ENCODE measurements around the gene AFDN. TPM values are rescaled to one million over a fixed set of nuclear protein-coding genes. Genes with fewer than 3 reads are reported as not detected.
"Not testable (repeated sequence)": the region's sequence is repeated elsewhere in the genome, so short reads cannot be mapped to it uniquely, and the experiment has no call there.

The AFDN gene
- total RNA-seq, 1 donor from 2014 or later: 60.7 TPM

GRCh38 chr6:167948716-167949115 is 122.0 kb downstream of the AFDN start:
- peak; percentile 67 for DNase-seq (ENCODE audit: low spot score)

- DNase-seq (ENCODE audit: low spot score): peak; percentile 68
Observed at GRCh38 chr6:167949121-167949684, 122.5 kb downstream of the AFDN start.

DNA sequence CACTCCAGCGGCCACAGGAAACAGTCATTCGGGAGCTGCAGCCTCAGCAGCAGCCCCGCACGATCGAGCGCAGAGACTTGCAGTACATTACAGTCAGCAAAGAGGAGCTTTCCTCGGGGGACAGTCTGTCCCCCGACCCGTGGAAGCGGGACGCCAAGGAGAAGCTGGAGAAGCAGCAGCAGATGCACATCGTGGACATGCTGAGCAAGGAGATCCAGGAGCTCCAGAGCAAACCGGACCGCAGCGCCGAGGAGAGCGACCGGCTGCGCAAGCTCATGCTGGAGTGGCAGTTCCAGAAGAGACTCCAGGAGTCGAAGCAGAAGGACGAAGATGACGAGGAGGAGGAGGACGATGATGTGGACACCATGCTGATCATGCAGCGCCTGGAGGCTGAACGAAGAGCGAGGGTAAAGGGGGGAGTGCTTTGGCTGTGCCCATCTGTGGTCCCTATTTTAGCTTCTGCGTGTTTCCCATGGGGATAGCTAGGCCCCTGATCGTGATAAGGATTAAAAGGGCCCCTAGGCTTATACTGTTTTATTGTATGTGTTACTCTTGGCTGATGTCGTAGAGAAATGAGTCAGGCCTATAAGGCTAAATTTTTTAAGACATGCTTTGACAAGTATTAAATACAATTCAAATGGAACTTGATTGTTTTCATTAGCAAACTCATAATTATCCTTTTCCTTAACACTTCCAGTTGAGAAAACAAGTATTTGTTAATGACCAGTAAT is 125.2 kb downstream of the AFDN start:
- no peak for DNase-seq (ENCODE audit: low spot score)

- no peak for DNase-seq (ENCODE audit: low spot score)
Observed at GRCh38 chr6:167952512-167952859, 125.8 kb downstream of the AFDN start.

DNA sequence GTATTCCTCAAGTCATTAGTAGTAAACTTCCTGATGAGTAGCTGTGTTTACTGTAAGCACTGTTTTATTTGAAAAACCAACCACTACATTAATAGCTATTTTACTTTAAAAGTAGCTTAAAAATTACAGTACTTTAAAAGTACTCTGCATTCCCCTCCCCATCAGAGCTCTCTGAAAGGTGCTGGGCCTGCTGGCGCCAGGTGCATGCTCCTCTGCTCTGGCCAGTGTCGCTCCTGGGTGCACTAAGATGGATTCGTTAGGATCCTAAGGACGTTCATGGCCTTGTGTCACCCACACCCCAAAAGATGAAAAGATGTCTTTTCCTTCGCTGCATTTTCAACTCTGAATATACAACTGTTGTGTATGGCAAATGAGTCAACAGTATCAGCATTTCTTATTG is 126.8 kb downstream of the AFDN start:
- DNase-seq (ENCODE audit: low spot score): no peak

- no peak for DNase-seq (ENCODE audit: low spot score)
Observed at GRCh38 chr6:167954151-167954550, 127.4 kb downstream of the AFDN start.

GRCh38 chr6:167956491-167956890 is 129.8 kb downstream of the AFDN start:
- DNase-seq (ENCODE audit: low spot score): no peak

DNA sequence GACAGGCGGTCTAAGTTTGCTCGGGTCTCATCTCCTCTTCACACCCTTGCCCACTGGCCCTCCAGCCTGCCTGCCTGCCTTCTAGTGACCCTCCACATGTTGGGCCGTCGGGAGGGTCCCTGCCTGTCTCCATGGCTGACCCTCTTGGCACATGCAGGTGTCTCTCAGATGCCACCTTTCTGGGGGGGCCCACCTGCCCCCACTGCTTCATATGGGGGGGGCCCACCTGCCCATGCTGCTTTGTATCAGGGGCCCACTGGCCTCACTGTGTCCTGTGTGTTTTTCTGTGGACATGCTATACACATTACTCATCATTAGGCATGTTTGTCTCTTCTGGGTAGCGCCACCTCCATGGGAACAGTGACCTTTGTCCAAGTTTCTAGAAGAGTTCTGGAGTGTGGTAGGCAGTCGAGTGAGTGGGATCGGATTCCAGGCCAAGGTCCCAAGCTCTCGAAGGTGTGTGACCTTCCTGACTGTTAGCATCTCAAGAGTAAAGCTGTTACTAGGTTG is 130.3 kb downstream of the AFDN start:
- DNase-seq (ENCODE audit: low spot score): no peak

- no peak for DNase-seq (ENCODE audit: low spot score)
Observed at GRCh38 chr6:167957626-167958025, 130.9 kb downstream of the AFDN start.

- no peak for DNase-seq (ENCODE audit: low spot score)
Observed at GRCh38 chr6:167960579-167960978, 133.9 kb downstream of the AFDN start.

- DNase-seq (ENCODE audit: low spot score): no peak
Observed at GRCh38 chr6:167962711-167963110, 136.0 kb downstream of the AFDN start.

DNA sequence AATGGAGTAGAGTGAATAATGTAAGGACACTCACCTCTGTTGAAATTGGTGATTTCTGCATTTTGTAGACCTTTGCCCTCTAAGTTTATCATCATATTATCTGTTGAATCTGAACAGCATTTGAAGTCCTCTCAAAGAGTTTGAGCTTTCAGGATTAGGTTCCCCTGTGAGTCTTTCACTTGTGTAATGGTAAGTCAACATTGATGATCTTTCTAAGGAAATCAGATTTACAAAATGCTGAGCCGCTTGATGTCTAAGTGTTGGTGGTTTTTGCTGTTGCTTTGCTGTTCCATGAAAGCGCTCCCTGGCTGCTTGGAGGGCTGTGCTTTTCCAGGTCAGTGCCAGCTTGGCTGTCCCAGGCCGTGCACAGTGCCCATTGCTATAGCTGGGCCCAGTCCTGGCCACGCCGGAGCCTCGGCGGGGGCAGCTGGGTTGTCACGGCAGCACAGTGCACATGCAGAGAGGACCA is 136.9 kb downstream of the AFDN start:
- no peak for DNase-seq (ENCODE audit: low spot score)

DNA sequence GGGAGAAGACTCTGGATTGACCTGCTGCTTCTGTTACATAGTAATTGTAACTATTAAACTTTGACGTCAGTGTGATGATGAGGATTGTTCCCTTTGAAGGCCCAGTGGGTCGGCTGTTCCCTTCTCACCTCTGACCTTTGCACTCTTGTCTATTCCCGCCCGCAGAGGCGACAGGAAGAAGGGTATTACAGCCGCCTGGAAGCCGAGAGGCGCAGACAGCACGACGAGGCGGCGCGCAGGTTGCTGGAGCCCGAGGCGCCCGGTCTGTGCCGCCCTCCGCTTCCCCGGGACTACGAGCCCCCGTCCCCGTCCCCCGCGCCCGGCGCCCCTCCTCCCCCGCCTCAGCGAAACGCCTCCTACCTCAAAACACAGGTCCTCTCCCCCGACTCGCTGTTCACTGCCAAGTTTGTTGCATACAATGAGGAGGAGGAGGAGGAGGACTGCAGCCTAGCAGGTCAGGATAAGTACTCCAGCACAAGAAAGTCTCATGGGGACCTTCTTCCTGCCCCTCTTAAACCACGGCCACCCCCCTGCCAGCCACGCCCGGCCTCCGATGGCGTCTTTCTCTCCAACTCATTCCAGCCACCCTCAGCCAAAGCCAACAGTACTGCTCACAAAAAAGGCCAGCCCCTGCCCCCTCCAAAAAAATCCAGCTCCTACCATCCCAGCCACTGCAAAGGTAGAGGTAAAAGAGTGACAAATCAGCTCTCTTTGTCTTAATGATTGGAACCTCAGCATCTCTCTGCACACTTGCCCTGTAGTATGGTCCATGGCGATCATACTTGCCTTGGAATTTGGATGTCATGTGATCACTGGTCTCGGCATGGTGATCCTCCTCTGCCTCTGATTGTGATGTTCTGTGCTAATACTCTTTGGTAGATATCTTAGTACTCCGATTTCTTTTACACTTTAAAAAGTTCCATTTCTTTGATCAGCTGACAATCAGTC is 139.2 kb downstream of the AFDN start:
- DNase-seq (ENCODE audit: low spot score): no peak

DNA sequence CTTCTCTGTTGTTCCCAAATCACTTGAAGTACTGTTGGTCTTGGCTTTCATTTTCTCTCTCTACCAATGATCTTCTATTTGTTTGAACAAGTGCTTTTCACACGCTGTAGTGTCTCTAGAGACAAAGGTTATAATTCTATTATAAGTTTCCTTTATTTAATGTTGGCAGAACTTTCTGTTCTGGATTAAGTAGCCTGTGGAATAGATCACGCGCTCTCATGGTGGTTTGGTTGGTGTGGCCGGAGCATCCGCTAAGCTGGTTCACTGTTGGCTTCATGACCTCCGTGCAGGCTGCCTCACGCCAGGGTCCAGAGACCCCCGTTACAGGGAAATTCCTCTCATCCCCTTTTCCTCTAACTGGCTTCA is 139.8 kb downstream of the AFDN start:
- no peak for DNase-seq (ENCODE audit: low spot score)

GRCh38 chr6:167968091-167968490 is 141.4 kb downstream of the AFDN start:
- no peak for DNase-seq (ENCODE audit: low spot score)

- no peak for DNase-seq (ENCODE audit: low spot score)
Observed at GRCh38 chr6:167970230-167970629, 143.5 kb downstream of the AFDN start.

GRCh38 chr6:167972193-167972592 is 145.5 kb downstream of the AFDN start:
- no peak for DNase-seq (ENCODE audit: low spot score)

DNA sequence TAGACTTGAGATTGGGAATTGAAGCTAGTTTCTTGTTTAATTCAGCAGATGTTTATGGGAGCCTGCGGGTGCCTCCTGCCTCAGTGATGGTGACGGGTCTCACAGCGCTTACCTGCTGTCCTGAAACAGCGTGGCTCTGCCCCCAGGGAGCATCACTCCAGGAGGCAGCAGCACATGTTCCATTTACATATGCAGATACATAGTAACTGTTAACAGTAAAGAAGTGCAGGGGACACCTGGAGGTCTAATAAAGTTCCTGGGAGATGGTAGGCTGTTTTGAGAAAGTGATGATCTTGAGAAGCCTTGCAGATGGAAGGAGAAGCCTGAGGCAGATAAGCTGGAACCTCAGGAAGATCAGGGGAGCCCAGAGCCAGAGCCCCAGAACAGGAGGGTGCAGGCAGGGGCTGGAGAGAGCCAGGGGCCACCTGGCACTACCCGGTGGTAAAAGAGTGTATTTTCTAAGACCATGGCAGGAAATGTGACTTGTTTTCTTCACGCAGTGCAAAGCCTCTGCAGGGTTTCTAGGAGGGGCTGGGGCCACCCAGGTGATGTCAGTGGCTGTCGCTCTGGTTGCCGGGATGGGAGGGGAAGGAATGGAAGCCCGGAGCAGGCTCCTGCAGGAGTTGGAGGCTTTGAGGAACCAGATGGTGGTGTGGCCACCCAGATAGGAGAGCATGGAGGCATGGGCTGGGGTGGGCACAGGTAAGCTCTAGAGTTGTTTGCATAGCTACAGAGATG is 146.6 kb downstream of the AFDN start:
- no peak for DNase-seq (ENCODE audit: low spot score)

GRCh38 chr6:167974640-167975344 is 148.1 kb downstream of the AFDN start:
- DNase-seq (ENCODE audit: low spot score): peak; percentile 58

DNA sequence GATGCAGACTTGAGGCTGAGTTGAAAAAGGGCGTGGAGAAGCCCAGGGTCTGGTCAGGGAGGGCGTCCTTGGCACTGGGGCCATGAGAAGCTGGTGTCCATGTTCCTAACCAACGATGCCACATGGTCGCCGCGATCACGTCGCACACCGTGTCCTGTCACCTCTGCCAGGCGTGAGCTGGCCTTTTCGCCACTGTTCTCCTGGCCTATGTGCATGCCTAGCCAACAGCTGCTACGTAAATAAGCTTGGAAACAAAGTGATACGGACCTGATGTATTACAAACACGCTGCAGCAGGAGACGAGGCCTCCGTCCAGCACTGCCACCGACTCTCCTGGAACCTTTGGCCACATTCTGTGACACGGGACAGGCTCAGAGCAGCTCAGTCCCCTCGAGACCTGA is 148.7 kb downstream of the AFDN start:
- DNase-seq (ENCODE audit: low spot score): no peak

- DNase-seq (ENCODE audit: low spot score): not testable (repeated sequence)
Observed at GRCh38 chr6:167976116-167976657, 149.5 kb downstream of the AFDN start.
